Measurements from ENCODE around the gene BICD1. TPM values are rescaled to one million over a fixed set of nuclear protein-coding genes. Genes with fewer than 3 reads are reported as not detected.
"Not testable (repeated sequence)": the region's sequence is repeated elsewhere in the genome, so short reads cannot be mapped to it uniquely, and the experiment has no call there.

Gene BICD1
- total RNA-seq, 4 donors from 2014 or later: 1.5 to 4.5 (median 2.4) TPM

GRCh38 chr12:32179011-32179395 is 72.4 kb downstream of the BICD1 start:
- H3K4me3 ChIP-seq (ENCODE audit: low read depth, poor library complexity, severe bottlenecking): no peak overlapping the region

DNA sequence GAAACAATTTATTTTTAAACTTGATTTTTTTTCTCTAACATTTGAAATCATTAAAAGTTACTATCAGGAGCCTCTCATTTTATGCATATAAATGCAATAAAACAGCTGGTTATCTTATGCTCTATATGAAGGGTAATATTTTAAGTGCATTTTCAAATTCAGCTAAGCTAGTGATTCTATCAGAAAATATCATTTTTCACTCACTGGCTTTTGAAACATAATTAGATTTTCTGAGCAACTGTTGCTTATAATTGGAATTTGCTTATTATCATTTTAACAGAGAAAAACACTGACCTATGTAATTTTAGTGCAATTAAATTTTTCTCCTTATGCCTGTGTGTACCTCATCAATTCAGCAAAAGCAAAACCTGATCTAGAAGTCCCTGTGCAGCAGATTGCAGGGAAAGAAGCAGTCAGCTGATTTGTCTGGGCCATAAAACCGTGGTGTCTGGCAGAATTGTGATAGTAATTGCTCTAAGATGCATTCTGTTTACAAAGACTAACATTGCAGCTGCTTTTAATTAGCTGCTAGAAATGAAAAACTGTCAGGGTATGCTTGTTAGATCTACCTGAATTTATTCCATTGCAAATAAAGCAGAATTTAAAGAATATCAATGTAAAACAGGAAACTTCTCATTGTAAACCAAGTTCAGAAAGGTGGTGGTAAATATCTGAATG is 75.0 kb downstream of the BICD1 start:
- intact Hi-C loops (cut with DNase I; ENCODE audit: low total_unique reads): no loop called here
- DNase-seq (ENCODE audit: low spot score in 2 of 2): no peak
- TF ChIP-seq POLR2A (IDR thresholded peaks at IDR 0.05): no peak
- no peak for TF ChIP-seq CTCF (IDR thresholded peaks at IDR 0.05)
- H3K4me3 ChIP-seq (ENCODE audit: low read depth, poor library complexity, severe bottlenecking): no peak overlapping the region
- 33% methylated on average over 1 of the region's 1 CpG for WGBS, 2 donors

More at GRCh38 chr12:32179011-32179395, 72.4 kb downstream of the BICD1 start:
- intact Hi-C loops (cut with DNase I; ENCODE audit: low total_unique reads): no loop called here
- WGBS, 2 donors: 71 to 74% methylated on average over 6 of the region's 6 CpGs
- DNase-seq (ENCODE audit: low spot score in 2 of 2): no peak
- TF ChIP-seq CTCF (IDR thresholded peaks at IDR 0.05) (no peak), POLR2A (IDR thresholded peaks at IDR 0.05) (no peak)

GRCh38 chr12:32183650-32184049 is 77.0 kb downstream of the BICD1 start:
- DNase-seq (ENCODE audit: low spot score in 2 of 2): no peak
- WGBS, 2 donors: 88 to 100% methylated on average over 1 of the region's 1 CpG
- intact Hi-C loops (cut with DNase I; ENCODE audit: low total_unique reads): no loop called here
- H3K4me3 ChIP-seq (ENCODE audit: low read depth, poor library complexity, severe bottlenecking): no peak overlapping the region
- TF ChIP-seq CTCF (IDR thresholded peaks at IDR 0.05): no peak
- TF ChIP-seq POLR2A (IDR thresholded peaks at IDR 0.05): no peak

GRCh38 chr12:32187127-32187526 is 80.5 kb downstream of the BICD1 start:
- 85 to 86% methylated on average over 8 of the region's 8 CpGs for WGBS, 2 donors
- DNase-seq (ENCODE audit: low spot score in 2 of 2); H3K4me3 ChIP-seq (ENCODE audit: low read depth, poor library complexity, severe bottlenecking); intact Hi-C loops (cut with DNase I; ENCODE audit: low total_unique reads): not testable (repeated sequence)

DNA sequence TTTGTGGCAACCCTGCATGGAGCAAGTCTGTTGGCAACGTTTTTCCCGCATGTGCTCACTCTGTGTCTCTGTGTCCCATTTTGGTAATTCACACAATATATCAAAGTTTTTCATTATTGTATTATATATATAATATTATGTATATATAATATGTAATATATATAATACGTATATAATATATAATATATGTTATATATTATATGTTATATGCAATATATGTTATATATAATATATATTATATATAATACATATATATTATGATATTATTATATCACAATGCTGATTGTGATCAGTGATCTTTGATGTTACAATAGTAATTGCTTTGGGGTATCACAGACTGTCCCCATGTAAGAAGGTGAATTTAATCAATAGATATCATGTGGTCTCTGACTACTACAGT is 84.8 kb downstream of the BICD1 start:
- 92 to 94% methylated on average over 3 of the region's 3 CpGs for WGBS, 2 donors
- intact Hi-C loops (cut with DNase I; ENCODE audit: low total_unique reads): no loop called here

More for the DNA sequence above, 84.8 kb downstream of the BICD1 start:
- no peak for DNase-seq (ENCODE audit: low spot score in 2 of 2)
- no peak overlapping the region for H3K4me3 ChIP-seq (ENCODE audit: low read depth, poor library complexity, severe bottlenecking)
- TF ChIP-seq CTCF (IDR thresholded peaks at IDR 0.05): no peak
- no peak for TF ChIP-seq POLR2A (IDR thresholded peaks at IDR 0.05)
